BJ (cell line): ENCODE results near the gene PRICKLE2. TPM values are rescaled to one million over a fixed set of nuclear protein-coding genes. Genes with fewer than 3 reads are reported as not detected.

ENCODE experiments used
- CTCF ChIA-PET: fragments of 350-600 bp; formaldehyde crosslinking; extraction: SDS; loops from one replicate; lab custom pipeline; 2021; ENCODE audit warnings: antibody characterized with exemption, inconsistent platforms; lab: Yijun Ruan, JAX
- POLR2A ChIA-PET: fragments of 300-600 bp; sonication (Branson Sonifier 250); formaldehyde crosslinking; extraction: SDS; loops from one replicate; lab custom pipeline; 2021; ENCODE audit warnings: antibody characterized with exemption; lab: Charles Lee
- DNase-seq: peaks from one replicate; pipeline ENCODE4 v3.0.0-alpha.2; 2011; ENCODE audit warnings: low read depth
- H3K27me3 ChIP-seq: 2 replicates; pipeline ENCODE4 v1.6.0; 2011; ENCODE audit warnings: low read length; ENCODE audit not compliant: control insufficient read depth, insufficient read depth
- H3K36me3 ChIP-seq: 2 replicates; pipeline ENCODE4 v1.5.1; 2011; ENCODE audit warnings: low read length; ENCODE audit not compliant: control insufficient read depth, insufficient read depth
- H3K4me3 ChIP-seq: 2 replicates; pipeline ENCODE4 v1.5.1; 2011; ENCODE audit warnings: low read depth, mild to moderate bottlenecking, control low read depth, low read length
- CTCF ChIP-seq: IDR thresholded peaks from 2 replicates; pipeline ENCODE4 v1.5.1; 2011; ENCODE audit warnings: low read depth, mild to moderate bottlenecking, control low read depth, inconsistent platforms, low read length, moderate library complexity; ENCODE audit not compliant: insufficient read depth
- polyA plus RNA-seq: library from polyadenylated mRNA; depleted of rRNA; stranded (reverse); fragments of >200 nt; gene quantifications from 2 replicates; pipeline ENCODE4 v1.2.3, GENCODE V29; 2011; rRNA removed
- small RNA-seq: library from RNA; depleted of rRNA; stranded (forward); fragments of <200 nt; gene quantifications from one replicate; pipeline ENCODE3, GENCODE V24; 2012; ENCODE audit warnings: low replicate concordance, low read depth; ENCODE audit not compliant: insufficient read length

The PRICKLE2 gene
- polyA plus RNA-seq, 1 experiment, result 3.5 TPM

- no peaks in the 10 kb centered on the region for H3K36me3 ChIP-seq
- DNase-seq, result no peak
- H3K27me3 ChIP-seq, result no peaks in the 10 kb centered on the region
- POLR2A ChIA-PET, result no interaction called here
- no peak for TF ChIP-seq CTCF
- no peak overlapping the region for H3K4me3 ChIP-seq
- CTCF ChIA-PET, result interaction anchor here (0.6 kb wide), 1 partner anchor 26 kb away, joined by 3 read pairs; no protein-coding TSS in a partner anchor
These were observed 176.6 kb downstream of the PRICKLE2 start for GRCh38 chr3:64048631-64049061.

- Histone ChIP-seq H3K36me3 (no peaks in the 10 kb centered on the region), H3K4me3 (no peak overlapping the region), H3K27me3 (no peaks in the 10 kb centered on the region)
- DNase-seq, result no peak
- TF ChIP-seq CTCF, result no peak
- POLR2A ChIA-PET, result no interaction called here
- CTCF ChIA-PET, result no interaction called here
These were observed 177.5 kb downstream of the PRICKLE2 start for GRCh38 chr3:64047787-64048186.

- no peak for DNase-seq
- Histone ChIP-seq H3K27me3 (no peaks in the 10 kb centered on the region), H3K36me3 (no peaks in the 10 kb centered on the region), H3K4me3 (no peak overlapping the region)
- TF ChIP-seq CTCF, result no peak
- POLR2A ChIA-PET, result no interaction called here
- CTCF ChIA-PET, result no interaction called here
These were observed 178.2 kb downstream of the PRICKLE2 start for GRCh38 chr3:64046996-64047594.

- no peak overlapping the region for H3K4me3 ChIP-seq
- no peaks in the 10 kb centered on the region for H3K27me3 ChIP-seq
- ChIA-PET CTCF (no interaction called here), POLR2A (no interaction called here)
- no peaks in the 10 kb centered on the region for H3K36me3 ChIP-seq
- TF ChIP-seq CTCF, result no peak
- no peak for DNase-seq
These were observed 178.7 kb downstream of the PRICKLE2 start for GRCh38 chr3:64046592-64046991.

GRCh38 chr3:64042952-64043351, 182.3 kb downstream of the PRICKLE2 start:
- CTCF ChIA-PET, result no interaction called here
- Histone ChIP-seq H3K36me3 (no peaks in the 10 kb centered on the region), H3K27me3 (no peaks in the 10 kb centered on the region), H3K4me3 (no peak overlapping the region)
- TF ChIP-seq CTCF, result no peak
- POLR2A ChIA-PET, result no interaction called here
- no peak for DNase-seq

Small RNA genes within 50 kb of the gene (small RNA-seq; reads per million reads assigned to genes)
- not detected for gene RF00012

Other genes starting within 250 kb of the PRICKLE2 start
- gene PSMD6, start 202.0 kb downstream of the PRICKLE2 start, polyA plus RNA-seq, result 47.8 and 54.5 TPM in 2 replicates